Ammon's horn (tissue), 1 donor: ENCODE measurements around the gene CAMKK2.
"Not testable (repeated sequence)": the region's sequence is repeated elsewhere in the genome, so short reads cannot be mapped to it uniquely, and the experiment has no call there.

Experiments
- DNase-seq: peaks from one replicate; pipeline ENCODE4 v3.0.0-alpha.2; 2016; ENCODE audit warnings: low spot score

CAMKK2 gene

DNA sequence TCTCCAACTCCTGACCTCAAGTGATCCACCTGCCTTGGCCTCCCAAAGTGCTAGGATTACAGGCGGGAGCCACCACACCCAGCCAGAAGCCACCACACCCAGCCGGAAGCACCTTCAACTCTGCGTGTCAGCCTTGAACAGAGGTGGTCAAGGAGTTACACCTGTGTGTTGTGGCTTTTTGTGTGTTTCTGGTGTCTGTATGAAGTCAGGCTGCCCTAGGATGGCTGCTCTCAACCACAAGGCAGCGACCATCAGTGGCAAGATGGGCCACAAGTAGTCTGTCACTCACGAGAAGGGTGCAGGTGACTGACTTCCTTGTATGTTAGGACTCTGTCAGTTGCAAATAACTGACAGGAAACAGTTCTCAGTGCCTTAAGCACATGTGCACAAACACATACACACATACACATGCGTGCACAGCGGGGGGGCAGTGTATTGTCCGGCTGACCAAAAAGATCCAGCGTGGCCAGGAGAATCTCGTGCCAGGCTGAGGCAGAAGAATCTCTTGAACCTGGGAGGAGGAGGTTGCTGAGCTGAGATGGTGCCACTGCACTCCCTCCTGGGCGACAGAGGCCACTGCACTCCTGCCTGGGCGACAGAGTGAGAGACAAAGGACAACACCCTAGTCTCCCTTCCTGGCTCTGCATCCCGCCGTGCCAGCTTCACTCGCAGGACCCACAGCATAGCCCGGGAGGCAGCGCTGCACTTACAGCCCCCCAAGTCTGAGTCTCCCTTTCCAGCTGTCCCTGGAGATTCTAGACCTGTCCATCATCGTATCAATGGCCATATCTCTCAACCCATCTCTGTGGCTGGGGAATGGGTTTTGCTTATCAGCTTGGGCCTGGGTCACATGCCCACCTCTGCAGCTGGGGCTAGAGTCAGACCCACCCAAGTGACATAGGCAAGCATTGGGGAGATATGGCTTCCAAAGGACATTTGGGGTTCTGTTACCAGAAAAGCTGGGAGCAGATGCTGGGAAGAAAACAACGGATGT lies 72.9 kb downstream of the CAMKK2 start:
- no peak for DNase-seq

DNA sequence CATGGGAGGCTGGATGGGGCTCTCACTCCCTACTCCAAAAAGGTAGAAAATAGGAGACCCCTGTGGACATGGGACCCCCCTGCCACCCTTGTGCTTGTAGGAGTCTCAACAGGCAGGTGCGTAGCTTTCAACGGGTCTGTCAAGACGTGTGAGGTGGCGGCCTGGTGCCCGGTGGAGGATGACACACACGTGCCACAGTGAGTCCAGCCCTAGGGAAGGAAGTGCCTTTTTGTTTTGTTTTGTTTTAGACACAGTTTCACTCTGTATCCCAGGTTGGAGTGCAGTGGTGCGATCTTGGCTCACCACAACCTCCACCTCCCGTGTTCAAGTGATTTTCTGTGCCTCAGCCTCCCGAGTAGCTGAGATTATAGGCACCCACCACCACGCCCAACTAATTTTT lies 73.7 kb downstream of the CAMKK2 start:
- DNase-seq: no peak

DNA sequence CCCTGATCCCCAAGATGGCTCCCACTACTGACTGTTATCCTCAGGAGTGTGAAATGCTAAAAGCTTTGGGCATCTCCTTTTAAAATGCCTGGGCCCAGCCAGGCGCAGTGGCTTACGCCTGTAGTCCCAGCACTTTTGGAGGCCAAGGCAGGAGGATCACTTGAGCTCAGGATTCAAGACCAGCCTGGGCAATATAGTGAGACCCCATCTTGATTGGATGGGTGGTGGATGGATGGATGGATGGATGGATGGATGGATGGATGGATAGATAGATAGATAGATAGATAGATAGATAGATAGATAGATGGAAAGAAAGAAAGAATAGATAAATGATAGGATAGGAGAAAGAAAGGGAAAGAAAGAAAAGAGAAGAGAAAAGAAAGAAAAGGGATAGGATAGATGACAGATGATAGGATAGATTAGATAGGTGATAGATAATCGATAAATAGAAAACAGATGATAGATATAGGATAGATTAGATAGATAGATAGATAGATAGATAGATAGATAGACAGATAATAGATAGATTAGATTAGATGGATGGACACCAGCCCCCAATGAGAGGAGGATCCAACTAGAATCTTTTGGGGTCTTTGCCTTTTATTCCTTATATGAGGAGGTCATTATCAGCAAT lies 77.0 kb downstream of the CAMKK2 start:
- no peak for DNase-seq

GRCh38 chr12:121218588-121219352 lies 77.7 kb downstream of the CAMKK2 start:
- DNase-seq: no peak

- no peak for DNase-seq
These were observed 78.7 kb downstream of the CAMKK2 start for GRCh38 chr12:121217761-121218160.

DNA sequence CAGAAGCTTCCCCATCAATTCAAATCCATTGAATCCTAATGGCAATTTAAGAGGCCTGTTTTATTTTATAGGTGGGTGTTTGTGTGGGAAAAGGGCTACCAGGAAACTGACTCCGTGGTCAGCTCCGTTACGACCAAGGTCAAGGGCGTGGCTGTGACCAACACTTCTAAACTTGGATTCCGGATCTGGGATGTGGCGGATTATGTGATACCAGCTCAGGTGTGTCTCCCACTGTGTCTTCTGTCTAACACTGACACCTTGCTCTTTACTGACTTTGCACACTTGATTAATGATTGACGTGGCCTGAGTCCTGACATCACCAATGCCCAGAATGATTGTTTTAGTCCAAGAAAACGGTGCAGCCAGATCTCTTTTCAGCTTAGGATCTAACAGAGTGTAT lies 79.4 kb downstream of the CAMKK2 start:
- no peak for DNase-seq

GRCh38 chr12:121216102-121216501 lies 80.4 kb downstream of the CAMKK2 start:
- no peak for DNase-seq

DNA sequence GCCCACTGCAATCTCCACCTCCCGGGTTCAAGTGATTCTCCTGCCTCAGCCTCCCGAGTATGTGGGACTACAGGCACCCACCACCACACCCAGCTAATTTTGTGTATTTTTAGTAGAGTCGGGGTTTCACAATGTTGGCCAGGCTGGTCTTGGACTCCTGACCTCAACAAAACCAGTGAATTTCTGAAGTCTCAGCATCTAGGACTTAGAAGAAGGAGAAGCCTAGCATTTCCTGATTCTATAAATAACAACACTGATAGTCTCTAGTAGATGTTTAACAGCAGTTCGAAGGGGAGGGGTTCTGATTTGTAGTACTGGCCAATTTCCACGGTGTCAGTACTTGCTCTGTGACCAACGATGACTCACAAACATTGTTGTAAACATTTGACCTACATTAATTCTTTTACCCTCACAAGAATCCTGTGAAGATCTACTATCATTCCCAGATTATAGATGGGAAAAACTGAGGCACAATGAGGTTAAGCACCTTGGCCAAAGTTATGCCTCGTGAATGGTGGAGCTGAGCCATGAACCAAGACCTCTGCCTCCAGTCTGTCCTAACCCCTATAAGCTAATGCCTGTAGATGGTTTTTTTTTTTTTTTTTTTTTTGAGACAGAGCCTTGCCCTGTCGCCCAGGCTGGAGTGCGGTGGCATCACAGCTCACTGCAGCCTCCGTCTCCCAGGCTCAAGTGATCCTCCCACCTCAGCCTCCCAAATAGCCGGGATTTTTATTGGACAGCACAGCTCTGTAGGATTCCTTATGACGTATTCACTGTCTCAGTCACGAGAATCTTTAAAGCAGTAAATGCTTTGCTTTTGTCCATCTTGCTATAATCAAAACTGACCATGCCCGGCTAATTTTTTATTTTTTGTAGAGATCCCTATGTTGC lies 81.4 kb downstream of the CAMKK2 start:
- DNase-seq: peak; percentile 54

DNA sequence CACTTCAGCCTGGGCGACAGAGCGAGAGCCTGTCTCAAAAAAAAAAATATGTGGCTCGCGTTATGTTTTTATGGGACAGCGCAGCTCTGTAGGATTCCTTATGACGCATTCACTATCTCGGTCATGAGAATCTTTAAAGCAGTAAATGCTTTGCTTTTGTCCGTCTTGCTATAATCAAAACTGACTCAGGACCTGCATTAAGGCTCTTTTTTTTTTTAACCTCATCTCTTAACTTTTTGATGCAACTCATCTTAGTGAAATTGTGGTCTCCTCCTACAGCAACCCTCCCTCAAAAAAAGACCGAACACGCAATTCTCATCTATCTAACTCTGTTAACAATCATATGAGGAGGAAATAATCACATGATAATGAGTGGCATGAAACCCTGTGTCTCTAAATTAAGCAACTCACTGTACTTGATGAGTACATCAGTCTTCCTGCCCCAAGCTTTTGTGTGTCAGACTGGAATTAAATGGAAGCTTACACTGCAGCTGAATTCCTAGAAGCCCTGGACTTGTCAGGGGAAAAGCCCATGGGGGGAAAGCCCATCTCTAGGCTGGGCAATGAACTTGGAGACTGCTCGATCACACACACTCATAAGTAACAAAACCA lies 82.2 kb downstream of the CAMKK2 start:
- DNase-seq: no peak

GRCh38 chr12:121212875-121213274 lies 83.6 kb downstream of the CAMKK2 start:
- no peak for DNase-seq

DNA sequence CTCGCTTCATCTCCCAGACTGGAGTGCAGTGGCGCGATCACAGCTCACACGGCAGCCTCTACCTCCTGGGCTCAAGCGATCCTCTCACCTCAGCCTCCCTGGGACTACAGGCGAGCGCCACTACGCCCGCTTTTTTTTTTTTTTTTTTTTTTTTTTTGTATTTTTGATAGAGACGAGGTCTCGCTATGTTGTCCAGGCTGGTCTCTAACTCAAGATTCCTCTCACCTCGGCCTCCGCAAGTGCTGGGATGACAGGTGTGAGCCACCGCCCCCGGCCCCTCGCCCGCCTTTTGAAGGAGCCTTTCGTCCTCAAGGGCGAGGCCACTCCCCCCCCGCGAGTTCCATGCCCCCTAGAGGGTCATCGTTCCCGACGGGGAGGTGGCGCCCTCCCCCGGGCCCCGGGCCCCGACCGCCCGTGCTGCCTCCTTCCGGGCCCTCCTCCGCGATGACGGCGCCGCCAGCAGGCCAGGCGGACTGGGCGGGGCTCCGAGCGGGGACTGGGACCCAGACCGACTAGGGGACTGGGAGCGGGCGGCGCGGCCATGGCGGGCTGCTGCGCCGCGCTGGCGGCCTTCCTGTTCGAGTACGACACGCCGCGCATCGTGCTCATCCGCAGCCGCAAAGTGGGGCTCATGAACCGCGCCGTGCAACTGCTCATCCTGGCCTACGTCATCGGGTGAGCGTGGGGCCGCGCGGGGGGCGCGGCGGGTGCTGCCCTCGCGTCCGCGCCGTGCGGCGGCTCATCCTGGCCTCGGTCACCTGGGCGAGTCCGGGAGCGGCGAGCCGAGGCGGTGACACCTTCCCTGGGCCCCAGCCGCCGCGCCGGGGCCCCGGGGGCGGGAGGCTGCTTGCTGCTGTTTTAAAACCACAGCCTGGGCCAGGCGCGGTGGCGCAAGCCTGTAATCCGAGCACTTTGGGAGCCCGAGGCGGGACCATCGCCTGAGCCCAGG lies 86.6 kb downstream of the CAMKK2 start, which contains the start of gene P2RX4:
P2RX4 (plus strand) TSS at position 506 of the 949 bp plus-strand sequence; CDS start at position 542, 36 bp downstream.
- peak; percentile 90 for DNase-seq

DNA sequence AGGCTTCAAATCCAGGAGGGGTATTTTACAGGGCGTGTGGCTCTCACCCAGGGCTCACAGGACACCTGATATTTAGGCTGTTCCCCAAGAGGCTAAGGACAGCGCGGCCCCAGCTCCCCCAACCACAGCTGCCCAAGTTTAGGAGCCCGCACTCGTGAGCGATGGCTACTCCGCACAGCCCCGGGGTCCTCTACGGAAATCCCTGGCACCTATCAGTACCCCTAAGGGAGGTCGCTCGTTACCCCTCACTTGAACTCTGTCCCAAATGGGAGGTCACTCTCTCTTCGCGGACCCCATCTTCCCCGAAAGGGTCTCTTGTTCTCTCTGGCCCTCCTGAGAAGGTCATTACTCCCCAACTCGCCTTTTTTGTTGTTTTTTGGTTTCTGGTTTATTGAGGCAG lies 87.3 kb downstream of the CAMKK2 start:
- DNase-seq: no peak

- DNase-seq: not testable (repeated sequence)
These were observed 87.9 kb downstream of the CAMKK2 start for GRCh38 chr12:121208571-121208970.

- DNase-seq: no peak
These were observed 91.0 kb downstream of the CAMKK2 start for GRCh38 chr12:121205491-121205890.

- DNase-seq: no peak
These were observed 93.0 kb downstream of the CAMKK2 start for GRCh38 chr12:121203482-121203881.

GRCh38 chr12:121202407-121203355 lies 93.8 kb downstream of the CAMKK2 start:
- no peak for DNase-seq

DNA sequence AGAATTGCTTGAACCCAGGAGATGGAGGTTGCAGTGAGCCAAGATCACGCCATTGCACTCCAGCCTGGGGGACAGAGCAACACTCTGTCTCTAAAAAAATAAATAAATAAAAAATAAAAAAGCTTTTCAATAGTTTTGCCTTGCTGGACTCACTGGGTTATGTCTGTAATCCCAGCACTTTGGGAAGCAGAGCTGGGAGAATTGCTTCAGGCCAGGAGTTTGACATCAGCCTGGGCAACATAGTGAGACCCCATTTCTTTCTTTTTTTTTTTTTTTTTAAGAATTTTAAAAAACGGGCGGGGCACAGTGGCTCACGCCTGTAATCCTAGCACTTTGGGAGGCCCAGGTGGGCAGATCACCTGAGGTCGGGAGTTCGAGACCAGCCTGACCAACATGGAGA lies 95.4 kb downstream of the CAMKK2 start:
- DNase-seq: not testable (repeated sequence)

DNA sequence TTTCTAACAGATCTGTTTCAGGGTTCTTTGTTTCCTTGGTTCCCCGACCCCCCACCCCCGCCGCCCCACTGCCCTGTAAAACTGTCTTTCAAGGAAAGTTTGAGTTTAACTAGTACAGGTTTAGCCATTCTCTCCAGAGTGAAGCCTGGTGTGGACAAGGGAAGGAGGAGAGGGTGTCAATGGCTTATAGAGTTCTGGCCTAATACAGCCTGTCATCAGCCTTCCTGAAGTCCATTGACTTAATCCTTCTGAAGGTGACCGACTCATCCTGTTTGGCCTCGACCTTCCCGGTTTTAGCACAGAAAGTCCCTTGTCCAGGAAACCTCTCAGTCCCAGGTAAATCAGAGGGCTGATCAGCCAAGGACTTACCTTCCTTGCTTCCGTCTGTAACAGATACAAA lies 97.6 kb downstream of the CAMKK2 start:
- no peak for DNase-seq

DNA sequence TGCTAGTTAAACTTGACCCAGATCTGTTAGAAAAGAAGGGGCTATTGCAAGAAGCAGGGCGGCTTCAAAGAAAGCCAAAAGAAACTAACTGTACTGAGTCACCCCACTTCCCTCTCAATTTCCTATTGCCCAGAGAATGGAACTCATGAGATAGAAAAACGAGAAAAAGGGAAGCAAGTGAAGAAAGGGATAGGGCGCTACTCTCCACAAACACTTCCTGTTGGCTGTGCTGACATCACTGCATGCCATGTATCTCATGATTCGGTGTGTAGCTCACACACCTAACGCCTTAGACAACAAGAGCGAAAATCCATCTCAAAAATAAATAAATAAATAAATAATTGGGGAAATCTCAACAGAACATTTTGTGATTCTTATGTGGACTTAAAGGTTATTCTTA lies 99.6 kb downstream of the CAMKK2 start:
- DNase-seq: peak; percentile 71
